ENCODE results near the gene DYNC1I2. TPM values are rescaled to one million over a fixed set of nuclear protein-coding genes. Genes with fewer than 3 reads are reported as not detected.
A peak's percentile ranks its signal among the peaks of the same experiment; 100 is the strongest.

Gene DYNC1I2
- 66.9 TPM for total RNA-seq
- long read RNA-seq, transcript DYNC1I2-203 (16 exons, 2,572 nt): major isoform, 58 of 92 reads
- long read RNA-seq, transcript DYNC1I2-201 (16 exons, 2,589 nt): minor isoform, 16 of 92 reads
- long read RNA-seq, partial matches to known transcripts: 15 of 92 reads
- long read RNA-seq, other reads (novel, unspliced or antisense): 3 of 92 reads

- no peaks in the 10 kb centered on the region for H3K9me3 ChIP-seq (replicated peaks)
- TF ChIP-seq CTCF (IDR thresholded peaks at IDR 0.05; ENCODE audit: borderline replicate concordance): peak; percentile 0
- no peaks in the 10 kb centered on the region for H3K27me3 ChIP-seq (ENCODE audit: low read depth)
- peaks cover 38% of the 10 kb centered on the region for H3K4me1 ChIP-seq
- DNase-seq: peak; percentile 89
- intact Hi-C loops (cut with micrococcal nuclease): no loop called here
- peak within 1 kb of the TSS; percentile 93 for H3K27ac ChIP-seq (replicated peaks)
- H3K4me3 ChIP-seq: peak within 1 kb of the TSS; percentile 93
- peaks cover 10% of the 10 kb centered on the region for H3K36me3 ChIP-seq
Observed at GRCh38 chr2:171687287-171688128, at the start of gene DYNC1I2. DYNC1I2 (plus strand) TSS chr2:171687469; CDS start chr2:171690156, 2,687 bp downstream.

GRCh38 chr2:171651667-171652415, 35.4 kb upstream of the DYNC1I2 start:
- Histone ChIP-seq H3K4me1 (no peaks in the 10 kb centered on the region), H3K27ac (replicated peaks) (no peak overlapping the region), H3K36me3 (no peaks in the 10 kb centered on the region), H3K4me3 (no peak overlapping the region), H3K27me3 (ENCODE audit: low read depth) (peaks cover 12% of the 10 kb centered on the region), H3K9me3 (replicated peaks) (peaks cover 23% of the 10 kb centered on the region)
- no peak for TF ChIP-seq CTCF (IDR thresholded peaks at IDR 0.05; ENCODE audit: borderline replicate concordance)
- intact Hi-C loops (cut with micrococcal nuclease): no loop called here
- DNase-seq: no peak

- Histone ChIP-seq H3K4me3 (no peak overlapping the region), H3K36me3 (no peaks in the 10 kb centered on the region), H3K27me3 (ENCODE audit: low read depth) (peaks cover 12% of the 10 kb centered on the region), H3K9me3 (replicated peaks) (peaks cover 21% of the 10 kb centered on the region), H3K4me1 (no peaks in the 10 kb centered on the region), H3K27ac (replicated peaks) (no peak overlapping the region)
- intact Hi-C loops (cut with micrococcal nuclease): no loop called here
- no peak for TF ChIP-seq CTCF (IDR thresholded peaks at IDR 0.05; ENCODE audit: borderline replicate concordance)
- DNase-seq: no peak
Observed at GRCh38 chr2:171652416-171652785, 34.9 kb upstream of the DYNC1I2 start.

- Histone ChIP-seq H3K4me3 (no peak overlapping the region), H3K9me3 (replicated peaks) (peaks cover 13% of the 10 kb centered on the region), H3K27me3 (ENCODE audit: low read depth) (peaks cover 29% of the 10 kb centered on the region), H3K27ac (replicated peaks) (no peak overlapping the region), H3K36me3 (no peaks in the 10 kb centered on the region), H3K4me1 (no peaks in the 10 kb centered on the region)
- DNase-seq: no peak
- TF ChIP-seq CTCF (IDR thresholded peaks at IDR 0.05; ENCODE audit: borderline replicate concordance): no peak
- intact Hi-C loops (cut with micrococcal nuclease): no loop called here
Observed at GRCh38 chr2:171655586-171655985, 31.7 kb upstream of the DYNC1I2 start.

GRCh38 chr2:171667041-171667440, 20.2 kb upstream of the DYNC1I2 start:
- Histone ChIP-seq H3K9me3 (replicated peaks) (no peaks in the 10 kb centered on the region), H3K27me3 (ENCODE audit: low read depth) (peaks cover 49% of the 10 kb centered on the region), H3K36me3 (no peaks in the 10 kb centered on the region), H3K27ac (replicated peaks) (no peak overlapping the region), H3K4me3 (no peak overlapping the region), H3K4me1 (no peaks in the 10 kb centered on the region)
- no peak for TF ChIP-seq CTCF (IDR thresholded peaks at IDR 0.05; ENCODE audit: borderline replicate concordance)
- intact Hi-C loops (cut with micrococcal nuclease): no loop called here
- DNase-seq: no peak

Measured in left ventricle myocardium inferior (tissue), 1 donor.